HG02970 (cell line): ENCODE measurements around the gene SMR3A.

Source experiments
- ATAC-seq: cut with Tn5 transposase; IDR thresholded peaks from one replicate; pipeline ENCODE4 v1.9.1; 2021; ENCODE audit warnings: mild to moderate bottlenecking, moderate library complexity, moderate number of reproducible peaks; ENCODE audit not compliant: unreplicated experiment, low FRiP score

SMR3A gene

DNA sequence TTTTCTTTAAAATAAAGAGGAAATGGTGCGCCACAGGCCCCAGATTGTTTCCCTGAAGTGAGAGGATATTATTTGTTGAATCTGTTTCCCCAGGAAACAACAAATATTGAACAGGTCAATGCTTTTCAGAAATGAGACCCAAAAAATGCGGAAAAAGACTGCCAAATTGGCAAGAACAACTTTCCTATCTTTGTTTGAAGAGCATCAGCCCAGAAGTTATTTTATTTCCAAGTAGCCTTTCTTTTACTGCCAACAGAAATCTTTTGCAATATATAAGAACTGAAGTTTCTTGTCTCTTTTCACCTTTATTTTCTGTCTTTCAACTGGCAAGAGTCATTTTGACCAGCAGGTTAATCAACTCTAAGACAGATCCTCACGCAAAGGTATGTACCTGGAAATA is at the start of gene SMR3A:
Gene SMR3A, plus strand, starts transcription at position 301 of the 400 bp plus-strand sequence. CDS start 1,356 bp downstream, outside the sequence.
- ATAC-seq = no peak

DNA sequence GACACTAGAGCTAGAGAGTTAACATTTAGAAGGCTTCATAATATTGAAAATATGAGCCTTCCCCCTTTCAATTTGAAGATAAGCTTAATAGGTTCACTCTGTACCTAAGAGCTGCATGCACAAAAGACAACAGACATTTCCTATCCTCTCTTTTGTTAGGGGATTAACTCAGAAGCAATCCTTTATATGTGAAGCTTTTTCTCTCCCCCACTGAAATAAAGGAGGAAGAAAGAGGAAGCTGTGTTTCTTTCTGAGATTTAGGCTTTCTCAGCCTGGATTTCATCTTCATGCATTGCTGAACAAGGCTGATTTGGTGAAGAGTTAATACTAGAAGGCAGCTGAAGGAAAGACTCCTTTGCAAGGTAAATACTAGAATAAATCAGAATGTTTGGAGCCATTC is 46.8 kb upstream of the SMR3A start:
- ATAC-seq = no peak

DNA sequence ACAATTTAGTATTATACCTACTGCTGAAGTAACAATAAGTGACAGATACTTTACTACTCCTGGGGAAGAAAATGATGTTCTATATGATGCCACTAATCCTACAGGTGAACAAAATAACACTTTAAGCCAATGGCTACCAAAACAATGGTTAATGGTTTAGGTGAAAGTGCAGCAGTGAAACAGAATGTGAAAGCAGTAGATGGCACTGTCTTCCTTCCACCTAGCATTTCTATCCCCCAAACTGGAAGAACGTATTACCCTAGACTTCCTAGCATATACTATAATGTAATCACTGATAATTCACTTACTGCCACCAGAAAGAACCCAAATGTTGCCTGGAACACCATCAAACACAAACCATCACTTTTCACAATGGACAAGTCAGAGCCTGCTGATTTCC is 44.6 kb upstream of the SMR3A start:
- ATAC-seq = no peak

DNA sequence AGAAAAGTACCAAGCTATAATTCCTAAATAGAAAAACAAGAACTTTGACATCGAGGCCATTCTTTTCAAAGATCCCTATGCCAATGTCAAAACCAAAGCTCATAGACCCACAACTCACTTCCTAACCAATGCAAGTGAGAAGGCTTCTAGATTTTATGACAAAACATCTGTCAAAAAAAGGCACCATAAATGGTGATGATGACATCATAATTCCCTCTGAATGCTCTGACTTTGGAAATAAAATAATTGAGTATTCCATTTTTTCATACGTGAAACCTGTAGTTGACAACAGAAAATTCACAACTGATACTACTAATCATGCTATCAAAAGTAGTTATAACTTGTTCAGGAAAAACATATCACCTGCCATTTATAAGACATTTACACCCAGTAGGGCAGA is 34.5 kb upstream of the SMR3A start:
- ATAC-seq = no peak

DNA sequence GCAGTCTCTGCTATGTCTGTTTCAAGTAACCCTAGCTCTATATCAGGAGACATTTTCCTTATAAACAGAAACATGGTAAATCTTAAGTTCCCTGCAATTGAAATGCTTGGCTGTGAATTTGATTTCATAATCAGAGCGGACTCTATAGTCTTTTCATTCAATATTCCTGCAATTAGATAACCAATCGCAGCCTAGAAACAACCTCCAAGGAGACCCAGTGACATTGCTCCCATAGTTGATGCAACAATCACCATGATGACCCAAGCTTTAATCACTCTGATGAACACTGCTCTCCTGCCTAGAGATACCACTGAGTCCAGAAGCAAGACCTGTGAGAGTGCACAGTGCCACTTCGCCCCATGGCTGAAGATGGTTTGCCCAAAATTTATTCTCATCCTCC is 25.9 kb upstream of the SMR3A start, which contains the start of gene CABS1:
Gene CABS1, plus strand, starts transcription at position 301 of the 400 bp plus-strand sequence. Its CDS starts 59 bp downstream, at position 360.
- no peak for ATAC-seq

DNA sequence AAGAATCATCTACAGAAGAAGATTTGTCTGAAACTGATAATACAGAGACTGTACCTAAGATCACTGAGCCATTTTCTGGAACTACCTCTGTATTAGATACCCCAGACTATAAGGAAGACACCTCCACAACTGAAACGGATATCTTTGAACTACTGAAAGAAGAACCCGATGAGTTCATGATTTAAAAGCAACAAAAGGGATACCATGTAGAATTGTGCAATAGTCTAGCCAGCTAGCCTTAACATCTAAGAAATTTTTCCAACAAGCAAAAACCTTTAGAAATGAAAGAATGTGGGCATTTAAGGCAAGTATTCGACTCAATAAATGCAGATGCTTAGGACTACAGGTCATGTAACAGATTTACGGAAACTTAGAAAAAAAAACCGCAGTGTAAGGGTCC is 24.5 kb upstream of the SMR3A start:
- no peak for ATAC-seq

DNA sequence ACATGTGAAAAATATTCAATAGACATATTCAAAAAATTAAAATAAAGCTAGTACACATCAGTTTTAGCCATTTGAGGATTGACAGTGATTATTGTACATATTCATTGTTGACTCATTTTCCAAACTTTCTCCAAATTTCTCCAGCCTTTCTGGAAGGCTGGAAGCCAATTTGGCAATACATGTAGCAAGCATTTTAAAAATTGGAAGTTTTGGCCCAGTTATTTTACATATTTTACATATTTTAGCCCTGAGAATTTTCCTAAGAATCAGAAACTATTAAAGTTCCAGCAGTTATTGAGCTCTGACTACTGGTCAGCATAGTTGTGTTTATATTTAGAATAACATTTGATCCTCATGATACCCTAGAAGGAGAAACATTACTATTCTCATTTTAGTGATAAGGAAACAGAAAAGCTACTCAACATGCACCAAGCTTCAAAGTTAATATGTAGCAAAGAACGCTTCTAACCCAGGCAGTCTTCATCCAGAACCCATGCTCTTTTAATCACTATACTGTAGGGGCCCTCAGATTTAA is 22.6 kb upstream of the SMR3A start:
- no peak for ATAC-seq

DNA sequence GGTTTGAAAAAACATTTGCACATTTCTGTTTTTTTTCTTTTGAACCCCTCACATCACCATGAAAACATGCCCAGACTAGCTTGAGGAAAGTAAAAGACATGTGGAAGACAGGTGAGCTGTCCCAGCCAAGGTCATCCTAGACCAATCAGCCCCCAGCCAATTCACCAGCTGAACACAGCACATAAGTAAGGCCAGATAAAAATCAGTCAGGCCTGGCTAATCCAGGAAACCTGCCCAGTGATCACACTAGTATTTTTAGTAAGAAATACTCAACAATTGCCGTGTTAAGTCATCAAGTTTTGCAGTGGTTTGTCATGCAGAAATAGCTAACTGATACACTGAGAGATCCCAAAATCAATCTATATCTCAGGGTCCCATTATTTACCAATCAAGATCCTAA is 4.4 kb upstream of the SMR3A start:
- ATAC-seq = no peak

DNA sequence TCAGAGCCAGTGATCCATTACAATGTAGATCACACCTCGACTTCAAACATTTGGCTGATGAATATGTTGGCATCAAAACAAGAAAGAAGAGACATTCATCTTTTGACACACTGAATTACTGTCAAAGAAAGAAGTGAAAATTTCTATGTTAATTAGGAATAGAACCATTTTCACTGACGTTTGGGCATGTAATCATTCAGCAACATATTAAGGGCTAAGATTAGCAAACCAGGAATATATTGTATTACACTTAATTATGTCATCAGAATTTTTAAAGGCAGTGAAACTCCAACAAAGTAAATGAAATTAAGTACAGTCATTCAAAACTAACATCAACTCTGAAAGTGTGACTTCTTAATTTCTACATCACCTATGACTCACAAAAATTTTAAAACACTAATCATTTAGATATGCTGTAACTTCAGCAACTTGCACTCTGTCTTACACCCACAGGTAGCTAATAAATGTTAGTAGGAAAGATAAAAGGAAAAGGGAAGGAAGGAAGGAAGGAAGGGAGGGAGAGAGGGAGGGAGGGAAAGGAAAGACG is 1.4 kb upstream of the SMR3A start:
- no peak for ATAC-seq

DNA sequence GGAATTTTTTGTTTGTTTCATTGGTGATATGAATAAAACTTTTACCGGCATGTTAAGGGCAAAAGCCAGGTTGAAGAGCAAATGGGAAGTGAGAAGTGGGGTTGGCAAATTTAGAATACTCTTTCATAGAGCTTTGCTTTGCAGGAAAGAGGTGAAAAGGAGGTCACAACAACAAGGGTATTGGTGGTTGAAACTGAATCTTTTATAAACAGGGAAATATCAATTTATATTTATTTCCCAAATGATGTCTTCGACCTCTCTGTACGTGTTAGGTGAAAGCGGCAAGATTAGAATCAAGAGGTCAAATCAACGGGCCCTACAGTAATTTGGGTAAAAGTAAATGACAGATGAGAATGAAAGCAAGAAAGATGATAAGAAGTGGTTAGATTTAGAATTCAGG is 3.4 kb downstream of the SMR3A start:
- no peak for ATAC-seq

DNA sequence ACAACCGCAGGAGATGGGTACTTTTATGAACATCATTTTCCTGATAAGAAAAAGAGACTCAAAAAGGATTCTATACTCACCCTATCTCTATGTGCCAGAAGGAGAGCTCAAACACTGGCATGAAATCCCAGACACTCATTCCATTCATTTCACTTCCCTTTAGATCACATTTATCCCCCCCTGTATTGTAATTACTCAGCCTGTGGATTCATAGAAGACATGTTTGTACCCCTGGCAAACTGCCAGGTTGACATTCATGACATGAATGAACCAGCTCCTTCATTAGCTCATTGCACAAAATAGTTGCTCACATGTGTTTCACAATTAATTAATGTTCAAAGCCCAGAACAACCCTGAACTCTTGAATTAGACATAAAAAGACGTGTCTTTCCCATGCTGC is 4.9 kb downstream of the SMR3A start:
- ATAC-seq = no peak

DNA sequence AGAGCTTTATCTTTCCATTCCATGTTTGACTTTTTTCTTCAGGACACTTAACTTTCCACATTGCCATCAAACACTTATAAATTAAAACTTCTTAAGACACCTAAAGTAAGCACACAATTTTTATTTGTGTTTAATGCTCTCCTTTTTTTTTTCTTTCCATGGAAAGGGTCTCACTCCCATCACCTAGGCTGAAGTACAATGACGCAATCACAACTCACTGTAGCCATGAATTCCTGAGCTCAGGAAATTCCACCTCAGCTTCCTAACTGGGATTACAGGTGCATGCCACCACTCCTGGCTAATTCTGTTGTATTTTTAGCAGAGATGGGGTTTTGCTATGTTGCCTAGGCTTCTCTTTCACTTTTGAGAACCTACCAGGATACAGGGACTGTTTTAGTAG is 7.3 kb downstream of the SMR3A start:
- ATAC-seq = no peak

DNA sequence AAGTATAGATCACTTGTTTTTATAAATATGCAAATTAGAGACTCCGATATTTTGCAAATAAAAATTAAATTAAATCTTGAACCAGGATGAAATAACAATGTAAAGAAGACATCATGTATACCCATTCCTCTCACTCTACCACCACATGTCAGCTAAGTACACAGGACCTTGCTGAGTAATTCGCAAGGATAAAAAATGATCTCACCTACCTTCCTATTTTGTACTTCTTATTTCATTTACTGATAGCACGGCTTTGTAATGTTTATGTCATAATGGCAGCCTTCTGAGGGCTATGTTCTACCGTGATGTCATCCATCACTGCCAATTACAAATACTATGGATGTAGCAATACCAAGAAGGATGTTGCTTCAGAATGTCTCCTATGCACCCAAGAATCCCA is 11.4 kb downstream of the SMR3A start:
- ATAC-seq = no peak

DNA sequence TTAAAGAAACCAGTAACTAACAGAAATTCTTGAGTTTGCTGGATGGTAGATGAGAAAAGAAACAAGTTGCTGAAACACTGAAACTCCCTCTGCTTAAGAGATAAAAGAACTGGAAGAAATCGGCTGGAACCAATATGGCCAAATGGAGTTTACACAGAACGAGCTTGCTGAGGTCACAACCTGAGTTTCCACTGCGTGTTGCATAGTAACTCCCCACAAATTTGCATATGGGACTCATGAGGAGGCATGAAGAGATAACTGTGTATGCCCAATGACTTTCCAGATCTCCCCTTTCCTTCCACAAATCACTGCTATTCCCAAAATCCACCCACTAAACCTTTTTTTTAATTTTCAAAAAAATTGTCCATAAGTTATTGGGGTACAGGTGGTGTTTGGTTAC is 12.2 kb downstream of the SMR3A start:
- no peak for ATAC-seq

DNA sequence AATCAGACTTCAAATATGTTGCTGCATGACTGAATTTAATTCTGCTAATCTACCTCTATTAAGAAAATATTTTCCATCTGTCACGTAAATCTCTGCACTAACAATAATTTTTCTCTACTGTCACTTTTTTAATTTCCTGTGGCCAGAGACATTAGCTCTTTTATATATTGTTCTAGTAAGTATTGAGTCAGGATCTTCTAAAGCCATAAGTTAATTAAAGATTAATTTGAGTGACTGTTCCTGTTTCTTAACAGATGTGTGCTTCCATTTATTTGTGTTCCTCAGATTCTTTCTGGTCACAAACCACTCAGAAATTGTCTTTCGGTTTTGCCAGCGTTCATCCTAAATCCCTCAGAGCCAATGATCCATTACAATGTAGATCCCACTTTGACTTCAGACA is 20.0 kb downstream of the SMR3A start:
- no peak for ATAC-seq

DNA sequence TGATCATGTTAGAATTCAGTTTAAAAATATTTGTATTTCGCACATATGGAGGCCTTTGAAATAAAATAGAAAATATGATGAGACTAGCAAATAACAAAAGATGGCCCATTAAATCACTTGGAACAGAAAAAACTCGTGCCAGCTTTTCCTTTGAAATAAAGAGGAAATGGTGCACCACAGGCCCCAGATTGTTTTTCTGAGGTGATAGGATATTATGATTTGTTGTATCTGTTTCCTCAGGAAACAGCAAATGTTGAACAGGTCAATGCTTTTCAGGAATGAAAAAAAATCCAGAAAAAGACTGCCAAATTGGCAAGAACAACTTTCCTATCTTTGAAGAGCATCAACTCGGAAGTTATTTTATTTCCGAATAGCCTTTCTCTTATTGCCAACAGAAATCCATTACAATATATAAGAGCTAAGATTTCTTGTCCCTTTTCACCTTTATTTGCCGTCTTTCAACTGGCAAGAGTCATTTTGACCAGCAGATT is 22.2 kb downstream of the SMR3A start, which contains the start of gene SMR3B:
Gene SMR3B, plus strand, starts transcription at position 441 of the 491 bp plus-strand sequence. CDS start 1,380 bp downstream, outside the sequence.
- ATAC-seq = no peak

DNA sequence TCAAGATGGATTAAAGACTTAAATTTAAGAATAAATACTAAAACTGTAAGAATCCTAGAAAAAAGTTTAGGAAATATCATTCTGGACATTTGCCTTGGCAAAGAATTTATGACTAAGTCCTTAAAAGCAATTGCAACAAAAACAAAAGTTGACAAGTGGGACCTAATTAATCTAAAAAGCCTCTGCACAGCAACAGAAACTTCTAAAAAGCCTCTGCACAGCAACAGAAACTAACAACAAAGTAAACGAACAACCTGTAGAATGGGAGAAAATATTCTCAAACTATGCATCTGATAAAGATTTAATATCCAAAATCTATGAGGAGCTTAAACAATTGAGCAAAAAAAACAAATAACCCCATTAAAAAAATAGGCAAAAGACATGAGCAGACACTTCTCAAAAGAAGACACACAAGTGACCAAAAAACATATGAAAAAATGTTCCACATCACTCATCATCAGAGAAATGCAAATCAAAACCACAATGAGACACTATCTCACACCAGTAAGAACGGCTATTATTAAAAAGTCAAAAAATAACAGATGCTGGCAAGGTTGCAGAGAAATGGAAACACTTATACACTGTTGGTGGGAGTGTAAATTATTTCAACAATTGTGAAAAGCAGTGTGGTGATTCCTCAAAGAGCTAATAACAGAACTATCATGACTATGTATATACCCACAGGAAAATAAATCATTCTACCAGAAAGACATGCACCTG is 31.7 kb downstream of the SMR3A start:
- peak; percentile 53 for ATAC-seq

DNA sequence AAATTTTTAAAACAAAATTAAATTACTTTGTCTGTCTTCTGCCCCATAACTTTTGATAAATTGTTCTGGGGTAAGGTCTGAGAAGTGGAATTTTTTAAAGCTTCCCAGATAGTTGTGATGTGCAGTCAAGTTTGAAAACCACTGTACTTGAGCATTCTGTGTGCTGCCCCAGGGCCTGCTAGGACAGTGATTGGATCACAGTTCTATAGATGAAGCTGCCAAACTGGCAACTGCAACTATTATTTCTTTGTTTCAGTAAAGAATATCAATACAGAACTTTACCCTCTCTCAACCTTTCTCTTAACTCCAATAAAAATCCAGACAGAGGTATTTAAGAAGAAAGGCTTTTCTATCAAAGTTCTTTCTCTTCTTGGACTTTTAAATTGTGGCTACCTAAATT is 37.0 kb downstream of the SMR3A start, which contains the start of gene OPRPN:
Gene OPRPN, plus strand, starts transcription at position 361 of the 400 bp plus-strand sequence. CDS start 1,346 bp downstream, outside the sequence.
- no peak for ATAC-seq

DNA sequence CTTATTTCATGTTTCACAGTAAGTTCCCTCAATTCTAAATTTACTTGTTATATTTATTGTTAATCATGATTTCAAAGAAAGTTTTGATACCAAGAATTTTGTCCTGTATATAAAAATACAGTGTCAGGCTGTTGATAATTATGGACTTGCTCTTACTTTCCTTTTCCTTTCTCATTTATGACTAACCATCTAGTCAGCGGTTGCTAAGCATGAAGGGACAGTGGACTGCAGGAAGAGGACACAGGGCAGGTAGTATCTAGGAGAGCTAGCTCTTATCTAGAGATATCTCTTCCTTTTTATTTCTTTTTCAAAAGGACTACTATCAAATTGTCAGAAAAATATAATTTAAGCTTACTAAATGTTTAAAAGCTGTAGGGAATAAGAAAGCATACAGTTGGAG is 38.8 kb downstream of the SMR3A start:
- ATAC-seq = no peak

DNA sequence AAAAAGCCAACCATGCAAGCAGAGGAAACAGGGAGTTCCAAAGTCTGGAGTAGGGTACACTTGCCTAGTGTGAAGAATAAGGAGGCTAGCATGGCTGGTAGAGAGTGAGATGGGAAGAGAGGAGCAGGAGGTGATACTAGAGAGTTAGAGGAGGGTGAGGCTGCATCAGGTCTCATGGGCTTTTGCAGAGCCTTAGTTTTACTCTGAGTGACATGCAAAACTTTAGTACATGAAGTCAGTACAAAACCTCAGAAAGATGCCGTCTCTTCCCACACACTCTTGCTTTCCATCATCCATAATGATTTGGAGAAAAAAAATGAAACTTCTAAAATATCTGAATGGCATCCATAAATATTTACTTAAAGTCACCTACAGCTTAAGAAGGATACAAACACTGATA is 42.2 kb downstream of the SMR3A start:
- no peak for ATAC-seq

DNA sequence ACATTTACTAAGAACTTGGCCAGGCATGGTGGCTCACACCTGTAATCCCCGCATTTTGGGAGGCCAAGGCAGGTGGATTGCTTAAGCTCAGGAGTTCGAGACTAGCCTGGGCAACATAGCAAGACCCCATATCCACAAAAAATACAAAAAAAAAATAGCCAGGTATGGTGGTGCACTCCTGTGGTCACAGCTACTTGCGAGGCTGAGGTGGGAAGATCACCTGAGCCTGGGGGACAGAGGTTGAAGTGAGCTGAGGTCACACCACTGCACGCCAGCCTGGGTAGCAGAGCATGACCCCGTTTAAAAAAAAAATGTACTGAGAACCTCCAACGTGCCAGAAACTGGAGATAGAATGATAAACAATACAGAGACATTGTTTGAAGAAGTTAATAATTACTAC is 45.2 kb downstream of the SMR3A start:
- no peak for ATAC-seq
